IPS DF 19.7 (cell line): ENCODE data around the gene SS18L1.

Experiments used
- DNase-seq: peaks from one replicate; pipeline ENCODE4 v3.0.0-alpha.2; 2013; ENCODE audit warnings: low read depth, low spot score

SS18L1 gene

DNA sequence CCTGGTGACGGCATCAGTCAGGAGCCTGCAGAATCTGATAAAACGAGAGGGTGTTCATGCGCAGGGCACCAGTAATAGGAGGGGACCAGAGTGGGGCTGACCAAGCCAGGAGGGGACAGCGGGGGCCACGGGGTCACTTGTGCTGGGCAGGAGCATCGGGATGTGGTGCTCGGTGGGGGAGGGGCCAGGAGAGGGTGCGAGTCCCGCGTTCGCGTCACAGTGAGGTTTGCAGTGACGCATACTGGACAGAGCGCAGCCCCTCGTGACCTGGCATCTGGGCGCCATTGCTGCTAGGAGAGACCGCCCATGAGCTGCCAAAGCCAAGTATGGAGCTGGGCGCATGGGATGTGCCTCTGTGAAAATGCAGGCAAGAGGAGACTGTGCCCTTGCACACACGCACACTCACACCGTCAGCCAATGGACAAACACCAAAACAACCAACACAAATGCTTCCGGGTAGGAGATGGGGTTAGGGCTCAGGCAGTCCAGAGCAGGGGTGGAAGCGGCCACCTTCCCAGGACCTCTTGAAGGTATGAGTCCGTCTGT, 25.4 kb downstream of the SS18L1 start:
- DNase-seq: no peak

DNA sequence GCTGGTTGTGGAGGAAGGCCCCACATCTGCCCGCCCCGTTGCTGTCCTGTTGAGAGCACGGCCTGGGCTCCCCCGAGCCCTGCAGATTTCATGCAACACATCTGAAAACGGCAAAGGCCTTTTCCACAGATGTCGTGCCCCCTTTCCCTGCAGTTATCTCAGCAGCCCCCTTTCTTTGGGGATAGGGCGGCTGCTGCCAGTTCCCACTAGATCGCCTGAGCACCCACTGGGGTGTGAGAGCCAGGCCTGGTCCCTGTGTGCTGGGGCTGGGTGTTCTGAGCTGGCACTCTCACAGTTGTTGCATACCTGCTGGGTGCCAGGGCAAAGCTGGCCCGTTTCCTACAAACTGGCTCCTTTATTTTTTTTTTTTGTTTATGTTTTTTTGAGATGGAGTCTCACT, 27.0 kb downstream of the SS18L1 start:
- DNase-seq: no peak

DNA sequence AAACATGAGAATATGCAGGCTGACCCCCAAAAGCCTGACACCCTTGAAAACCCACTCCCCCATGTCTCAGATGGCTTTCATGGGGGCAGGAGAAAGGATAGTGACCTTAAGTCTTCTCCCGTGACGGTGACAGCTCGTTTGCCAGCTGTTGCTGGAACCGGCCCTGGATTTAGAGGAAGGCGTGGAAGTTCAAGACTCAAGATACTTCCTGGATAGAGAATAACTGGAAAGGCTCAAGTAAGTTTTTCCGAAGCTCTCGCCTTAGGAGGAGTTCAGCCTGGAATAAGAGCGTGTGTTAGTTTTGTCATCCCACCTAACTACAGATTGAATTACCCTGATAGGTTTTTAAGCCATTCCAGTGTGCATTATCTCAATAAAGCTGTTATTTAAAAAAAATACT, 27.7 kb downstream of the SS18L1 start:
- no peak for DNase-seq

DNA sequence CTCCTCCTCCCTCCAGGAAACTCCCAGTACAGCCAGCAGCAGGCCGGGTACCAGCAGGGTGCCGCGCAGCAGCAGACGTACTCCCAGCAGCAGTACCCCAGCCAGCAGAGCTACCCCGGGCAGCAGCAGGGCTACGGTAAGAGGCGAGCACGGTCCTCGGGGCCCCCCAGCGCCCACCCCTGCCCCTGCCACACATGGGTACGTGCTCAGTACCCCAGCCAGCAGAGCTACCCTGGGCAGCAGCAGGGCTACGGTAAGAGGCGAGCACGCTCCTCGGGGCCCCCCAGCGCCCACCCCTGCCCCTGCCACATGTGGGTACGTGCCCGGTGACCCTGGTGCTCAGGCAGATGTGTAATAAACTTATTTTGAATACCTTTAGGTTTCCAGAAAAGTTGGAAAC, 29.1 kb downstream of the SS18L1 start:
- no peak for DNase-seq

DNA sequence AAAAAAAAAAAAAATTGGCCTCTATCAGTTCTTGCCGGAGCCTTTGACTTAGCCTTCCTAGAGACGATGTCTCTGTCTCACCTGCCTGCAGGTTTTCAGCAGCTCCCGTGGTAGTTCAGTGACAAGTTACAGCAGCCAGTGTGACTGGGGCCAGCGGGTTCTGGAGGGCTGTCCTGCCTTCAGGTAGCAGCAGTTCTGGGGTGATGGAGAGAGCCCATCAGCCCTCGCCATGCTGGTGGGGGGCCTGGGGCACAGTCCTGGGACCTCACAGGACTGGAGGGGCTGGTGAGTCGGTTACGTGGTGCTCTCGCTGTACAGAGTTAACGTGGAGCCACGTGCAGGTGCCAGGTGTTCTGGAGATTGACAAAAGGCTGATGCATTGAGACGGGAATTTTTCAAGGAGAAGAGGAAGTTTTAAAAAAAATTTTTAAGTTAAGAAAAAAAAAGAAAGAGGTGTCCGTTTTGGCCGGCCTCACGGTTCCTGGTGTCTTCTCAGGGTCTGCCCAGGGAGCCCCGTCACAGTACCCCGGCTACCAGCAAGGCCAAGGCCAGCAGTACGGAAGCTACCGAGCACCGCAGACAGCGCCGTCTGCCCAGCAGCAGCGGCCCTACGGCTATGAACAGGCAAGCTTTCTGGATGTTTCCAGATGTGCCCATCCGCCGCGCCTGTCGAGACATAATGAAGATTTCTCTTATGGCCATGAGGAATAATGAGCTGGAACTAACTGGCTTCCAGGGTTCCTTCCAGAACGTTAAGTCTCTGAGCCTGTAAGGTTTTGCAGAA, 30.6 kb downstream of the SS18L1 start:
- DNase-seq: no peak

DNA sequence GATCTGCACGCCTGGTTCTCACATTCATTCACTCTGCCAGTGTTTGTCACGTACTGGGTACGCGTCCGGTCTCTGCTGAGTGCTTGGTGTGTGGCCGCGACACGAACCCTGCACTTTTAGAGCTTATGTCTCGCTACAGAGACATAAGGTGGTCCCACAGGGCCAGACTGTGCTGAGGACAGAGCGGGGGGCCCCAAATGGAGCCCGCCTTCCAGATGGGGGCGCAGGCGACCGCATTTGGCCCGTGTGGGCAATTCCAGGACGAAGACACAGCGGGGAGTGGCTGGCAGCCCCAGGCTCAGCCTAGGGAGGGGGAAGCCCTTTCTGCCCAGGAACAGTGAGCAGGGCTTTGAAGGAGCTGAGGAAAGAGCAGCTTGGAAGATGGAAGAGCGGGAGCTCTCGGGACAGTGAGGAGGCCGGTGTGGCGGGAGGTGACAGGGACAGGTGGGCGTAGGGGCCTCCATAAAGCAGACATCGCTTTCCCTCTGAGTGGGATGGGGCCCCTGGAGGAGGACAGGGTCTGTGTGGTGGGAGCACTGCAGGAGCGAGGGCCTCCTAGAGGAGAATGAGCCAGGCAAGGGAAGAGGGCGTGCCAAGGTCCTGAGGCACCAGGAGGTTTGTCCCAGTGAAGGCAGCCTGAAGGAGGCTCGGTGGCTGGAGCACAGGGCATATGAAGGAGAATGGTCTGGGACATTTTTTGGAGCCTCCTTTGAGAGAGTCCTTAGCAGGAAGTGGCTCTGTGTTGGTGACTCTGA, 31.5 kb downstream of the SS18L1 start:
- no peak for DNase-seq

DNA sequence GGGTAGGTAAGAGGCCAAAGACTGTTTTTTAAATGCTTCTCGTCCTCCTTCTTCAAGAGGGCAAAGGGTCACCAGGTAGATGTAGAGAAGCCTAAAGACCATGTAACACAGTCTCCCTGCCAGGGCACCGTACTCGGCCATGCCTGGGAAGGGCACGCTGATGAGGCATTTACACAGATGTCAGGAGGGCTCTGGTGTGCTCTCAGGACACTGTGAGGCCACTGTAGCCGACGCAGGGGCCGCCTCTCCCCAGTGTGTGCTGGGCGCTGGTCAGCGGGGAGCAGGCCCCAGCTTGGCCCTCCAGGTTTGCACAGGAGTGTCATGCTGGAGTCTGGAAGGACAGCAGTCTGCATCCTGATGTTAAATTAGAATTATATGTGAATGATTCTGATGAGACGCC, 32.1 kb downstream of the SS18L1 start:
- DNase-seq: no peak

DNA sequence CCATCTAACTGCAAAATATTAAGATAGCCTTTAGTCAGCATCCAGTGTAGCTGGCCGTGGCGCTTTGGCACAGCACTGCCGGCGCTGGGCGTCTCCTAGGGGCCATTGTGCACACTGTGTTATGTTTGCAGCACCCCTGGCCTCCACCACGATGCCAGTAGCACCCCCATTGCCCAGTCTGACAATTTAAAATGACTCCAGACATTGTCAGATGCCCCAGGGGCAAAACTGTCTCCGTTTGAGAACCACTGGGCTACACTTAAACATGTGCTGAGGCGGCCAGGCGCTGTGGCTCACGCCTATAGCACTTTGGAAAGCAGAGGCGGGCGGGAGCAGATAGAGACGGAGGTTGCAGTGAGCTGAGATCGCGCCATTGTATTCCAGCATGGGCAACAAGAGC, 33.3 kb downstream of the SS18L1 start:
- no peak for DNase-seq

DNA sequence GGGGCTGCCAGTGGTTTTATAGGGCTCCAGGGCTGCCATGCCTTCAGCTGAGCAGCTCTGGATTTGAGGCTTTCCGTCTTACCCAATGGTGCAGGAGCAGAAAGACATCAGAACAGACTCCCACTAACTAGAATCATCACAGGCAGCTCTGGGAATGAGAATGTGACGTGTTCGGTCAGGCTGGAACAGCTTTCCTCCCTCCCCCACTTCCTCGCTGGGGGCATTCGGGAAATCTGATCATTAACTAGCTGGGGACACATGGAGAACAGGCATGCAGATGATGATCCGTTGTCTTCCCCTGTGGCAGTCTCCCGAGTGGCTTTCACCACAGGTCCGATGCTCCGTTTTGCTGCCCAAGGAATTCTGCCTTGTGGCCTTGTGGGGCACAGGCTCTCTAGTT, 33.7 kb downstream of the SS18L1 start:
- DNase-seq: no peak

DNA sequence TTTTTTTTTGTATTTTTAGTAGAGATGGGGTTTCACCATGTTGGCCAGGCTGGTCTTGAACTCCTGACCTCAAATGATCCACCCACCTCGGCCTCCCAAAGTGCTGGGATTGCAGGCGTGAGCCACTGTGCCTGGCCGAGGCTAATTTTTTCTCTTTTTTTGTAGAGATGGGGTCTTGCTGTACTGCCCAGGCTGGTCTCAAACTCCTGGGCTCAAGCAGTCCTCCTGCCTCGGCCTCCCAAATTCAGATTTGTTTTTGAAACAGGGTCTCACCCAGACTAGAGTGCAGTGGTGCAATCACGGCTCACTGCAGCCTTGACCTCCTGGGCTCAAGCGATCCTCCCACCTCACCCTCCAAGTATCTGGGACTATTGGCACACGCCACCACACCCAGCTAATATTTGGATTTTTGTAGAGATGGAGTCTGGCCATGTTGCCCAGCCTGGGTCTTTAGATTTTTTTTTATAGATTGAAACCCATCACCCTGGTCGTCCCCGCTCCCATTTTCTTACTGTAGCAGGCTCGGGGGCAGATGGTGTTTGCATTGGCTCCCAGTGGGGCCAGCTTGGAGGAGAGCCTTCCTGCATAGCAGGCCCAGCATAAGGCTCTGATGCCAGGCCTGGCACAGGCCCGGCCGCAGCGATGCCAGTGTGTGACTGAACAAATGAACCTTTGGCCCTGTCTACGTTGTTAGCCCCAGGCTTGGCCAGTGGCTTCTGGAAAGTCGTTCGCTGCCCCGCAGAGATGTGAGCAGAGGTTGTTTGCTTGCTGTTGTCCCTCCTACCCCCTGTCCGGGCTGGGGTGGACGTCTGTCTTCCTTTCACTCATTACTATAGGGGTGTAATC, 35.0 kb downstream of the SS18L1 start:
- no peak for DNase-seq

DNA sequence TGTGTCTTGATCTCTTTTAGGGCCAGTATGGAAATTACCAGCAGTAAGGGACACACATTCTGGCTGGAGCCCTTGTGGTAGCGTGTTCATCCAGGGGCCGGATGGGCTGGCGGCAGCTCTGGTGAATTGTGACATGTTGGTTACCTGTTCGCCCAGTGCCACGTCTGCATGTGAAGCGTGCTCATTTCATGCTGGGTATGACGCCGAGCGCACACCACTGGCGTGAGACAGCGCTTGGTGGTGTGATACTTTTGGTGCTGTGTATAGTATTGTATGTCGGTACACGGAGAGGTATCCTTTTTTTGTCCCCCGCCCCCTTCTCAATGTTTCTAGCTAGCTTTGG, 35.6 kb downstream of the SS18L1 start:
- no peak for DNase-seq

DNA sequence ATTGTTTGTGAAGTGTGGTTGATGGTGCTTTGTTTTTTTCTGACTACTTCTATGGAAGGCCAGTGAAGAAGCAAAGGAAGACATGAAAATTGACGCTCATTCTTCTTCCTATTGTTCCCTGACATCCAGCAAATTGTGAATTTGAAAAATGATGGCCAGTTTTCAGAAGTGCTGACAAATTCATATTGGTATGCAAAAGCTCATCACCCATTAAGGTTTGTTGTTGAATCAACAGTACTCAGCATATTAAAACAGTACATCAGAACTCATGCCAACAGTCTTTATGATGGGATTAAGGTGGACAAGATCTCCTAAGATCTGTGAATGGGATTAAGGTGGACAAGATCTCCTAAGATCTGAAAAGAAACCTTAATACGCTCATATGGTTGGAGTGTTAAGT, 38.2 kb downstream of the SS18L1 start:
- DNase-seq: no peak

DNA sequence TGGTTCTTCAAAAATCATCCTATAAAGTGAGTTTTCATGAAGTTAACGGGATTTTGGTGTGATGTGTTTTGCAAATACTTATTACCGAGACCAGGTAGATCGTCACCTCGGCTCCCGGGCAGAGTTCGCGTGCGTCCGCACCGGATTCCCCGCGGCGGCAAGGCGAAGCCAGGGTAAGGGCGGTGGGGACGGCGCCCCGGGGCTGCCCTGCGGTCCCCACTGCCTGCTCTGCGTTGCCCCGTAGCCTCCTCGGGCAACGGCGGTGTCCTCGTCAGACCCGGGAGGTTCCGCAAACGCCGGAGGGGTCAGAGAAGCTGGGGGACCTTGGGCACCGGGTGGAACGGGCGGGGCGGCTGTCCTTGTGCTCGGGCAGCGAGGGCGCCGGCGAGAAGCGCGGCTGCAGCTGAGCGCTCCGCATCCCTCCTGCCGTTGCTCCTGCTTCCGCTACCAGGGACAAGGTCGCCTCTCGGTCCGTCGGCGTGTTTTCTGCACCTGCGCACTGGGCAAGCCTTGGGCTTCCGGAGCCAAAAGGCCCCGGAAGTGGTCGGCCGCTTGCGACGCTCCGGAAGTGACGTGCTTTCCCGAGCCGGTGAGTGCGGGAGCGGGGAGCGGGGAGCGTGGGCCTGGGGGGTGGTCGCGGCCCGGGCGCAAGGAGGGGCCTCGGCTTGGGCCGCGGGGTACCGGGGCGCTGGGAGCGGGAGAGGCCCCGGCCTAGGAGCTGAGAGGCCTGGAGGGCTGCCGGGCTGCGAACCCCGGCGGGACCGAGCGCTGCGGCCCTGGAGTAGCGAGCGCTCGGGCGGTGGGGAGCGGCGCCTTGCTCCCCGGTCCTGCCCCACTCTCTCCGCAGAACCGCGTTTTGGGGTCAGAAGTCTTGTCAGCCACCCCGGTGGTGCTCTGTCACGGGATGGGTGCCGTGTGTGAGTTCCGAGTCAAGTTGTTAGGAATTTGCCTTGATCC, 39.2 kb downstream of the SS18L1 start, which contains the start of gene MTG2:
TSS of gene MTG2 (plus strand) at position 560 of the 957 bp plus-strand sequence. CDS start 10,393 bp downstream, outside the sequence.
- peak; percentile 91 for DNase-seq

DNA sequence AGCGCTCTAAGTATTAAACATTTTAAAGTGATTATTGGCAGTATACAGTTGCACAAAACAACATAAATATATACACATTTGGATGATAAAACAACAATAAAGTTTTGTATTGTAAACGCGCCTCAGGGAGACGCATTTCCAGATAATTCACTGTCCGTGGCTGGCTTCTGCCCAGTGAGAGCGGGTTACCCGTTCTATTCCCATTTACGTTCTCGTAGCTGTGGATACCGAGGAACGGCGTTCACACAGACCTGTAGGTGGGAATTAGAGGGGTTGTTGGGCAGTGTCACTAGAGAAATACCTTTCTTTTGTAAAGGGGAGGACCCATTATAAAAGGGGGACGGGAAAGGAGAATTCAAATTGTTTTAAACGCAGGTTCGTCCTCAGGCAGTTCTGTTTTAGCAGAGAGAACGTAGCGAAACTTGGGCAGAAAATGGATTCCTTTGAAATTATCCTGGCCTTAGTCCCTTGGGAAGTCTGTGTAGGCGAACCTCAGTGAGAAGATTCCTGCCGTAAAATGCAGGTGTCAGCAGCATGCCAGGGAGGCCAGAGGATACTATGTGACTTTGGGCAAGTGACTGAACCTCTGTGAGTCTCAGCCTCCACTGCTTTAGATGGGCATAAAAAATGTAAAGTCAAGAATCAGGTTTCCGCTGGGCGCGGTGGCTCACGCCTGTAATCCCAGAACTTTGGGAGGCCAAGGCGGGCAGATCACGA, 40.0 kb downstream of the SS18L1 start:
- no peak for DNase-seq

DNA sequence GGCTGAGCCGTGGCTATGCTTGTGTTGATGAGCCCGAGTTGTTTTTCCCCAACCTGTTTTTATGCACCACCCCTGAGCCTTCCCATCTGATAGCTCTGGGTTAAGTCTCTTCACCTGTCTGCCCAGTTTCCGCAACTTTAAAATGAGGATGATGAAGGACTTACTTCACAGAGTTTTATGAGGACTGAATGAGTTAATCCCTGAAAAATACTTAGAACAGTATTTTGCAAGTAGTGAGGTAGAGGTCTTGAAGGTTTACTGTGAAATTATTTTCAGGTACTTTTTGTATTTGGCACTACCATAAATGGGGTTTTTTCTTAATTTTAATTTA, 42.5 kb downstream of the SS18L1 start:
- DNase-seq: no peak

DNA sequence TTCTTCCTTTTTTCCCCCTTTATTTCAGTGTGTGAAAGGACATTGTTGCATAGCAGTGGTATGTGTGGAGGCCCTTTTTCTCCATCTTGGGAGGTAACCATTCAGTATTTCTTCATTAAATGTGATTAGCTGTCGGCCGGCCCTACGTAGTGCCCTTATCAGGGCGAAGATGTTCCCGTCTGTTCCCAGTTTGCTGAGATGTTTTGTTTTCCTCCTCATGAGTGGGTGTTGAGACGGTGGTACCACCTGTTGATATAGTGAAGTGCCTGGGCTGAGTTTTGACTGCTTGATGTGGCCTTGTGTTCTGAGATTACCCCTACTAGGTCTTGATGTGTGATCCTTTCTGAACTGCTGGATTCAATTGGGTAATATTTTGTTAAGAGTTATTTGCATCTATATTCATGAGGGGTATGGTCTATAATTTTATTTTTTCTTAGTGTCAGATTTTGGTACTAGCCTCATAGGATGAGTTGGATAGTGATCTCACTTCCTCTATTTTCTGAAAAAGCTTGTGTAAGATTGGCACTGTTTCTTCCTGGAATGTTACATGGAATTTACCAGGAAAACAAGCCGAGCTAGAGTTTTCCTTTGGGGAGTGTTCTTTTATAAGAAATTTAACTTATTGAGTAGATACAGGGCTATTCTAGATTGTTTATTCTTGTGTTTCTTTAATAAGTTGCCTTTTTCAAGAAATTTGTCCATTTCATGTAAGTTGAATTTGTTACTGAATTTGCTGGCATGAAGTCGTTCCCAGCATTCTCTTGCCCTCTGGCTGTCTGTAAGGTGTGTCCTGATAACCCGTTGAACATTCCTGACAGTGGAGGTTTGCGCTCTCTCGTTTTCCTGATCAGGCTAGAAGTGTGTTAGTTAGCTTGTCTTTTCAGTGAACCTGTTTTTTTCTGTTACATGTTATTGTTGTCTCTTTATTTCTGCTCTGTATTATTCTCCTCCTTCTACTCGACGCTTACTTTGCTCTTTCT, 43.6 kb downstream of the SS18L1 start:
- DNase-seq: no peak

DNA sequence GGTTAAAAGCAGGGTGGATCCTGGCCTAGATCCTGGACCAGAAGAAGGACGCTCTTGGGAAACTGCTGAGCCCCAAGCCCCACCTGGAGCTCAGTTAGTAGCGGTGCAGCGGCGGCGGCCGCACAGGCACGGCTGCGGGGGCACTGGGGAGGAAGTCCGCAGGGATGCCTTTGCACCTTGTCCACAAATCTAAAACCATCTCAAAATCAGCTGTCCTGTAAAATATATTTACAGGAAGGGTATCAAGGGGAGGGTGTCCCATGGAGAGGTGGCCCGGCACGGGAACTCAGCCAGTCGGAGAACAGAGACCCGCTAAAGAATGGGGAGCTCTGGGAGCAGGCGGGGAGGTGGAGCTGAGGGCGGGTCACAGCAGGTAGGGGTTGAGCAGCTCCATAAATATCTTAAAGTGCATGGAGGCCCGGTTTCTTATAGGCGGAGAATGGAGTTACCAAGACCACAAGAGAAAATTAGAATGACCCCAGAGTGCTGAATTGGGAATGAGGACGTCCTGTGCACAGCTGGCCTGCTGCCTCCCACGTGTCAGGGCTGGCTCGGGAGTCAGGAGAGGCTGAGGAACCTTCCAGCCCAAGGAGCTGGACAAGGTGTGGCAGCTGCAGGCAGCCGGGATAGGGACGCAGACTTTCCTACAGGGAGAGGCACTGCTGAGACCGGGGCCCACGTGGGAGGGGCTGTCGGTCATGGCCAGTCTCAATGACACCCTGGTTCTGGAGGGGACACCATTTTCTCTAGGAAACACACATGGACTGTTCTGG, 47.3 kb downstream of the SS18L1 start:
- no peak for DNase-seq

DNA sequence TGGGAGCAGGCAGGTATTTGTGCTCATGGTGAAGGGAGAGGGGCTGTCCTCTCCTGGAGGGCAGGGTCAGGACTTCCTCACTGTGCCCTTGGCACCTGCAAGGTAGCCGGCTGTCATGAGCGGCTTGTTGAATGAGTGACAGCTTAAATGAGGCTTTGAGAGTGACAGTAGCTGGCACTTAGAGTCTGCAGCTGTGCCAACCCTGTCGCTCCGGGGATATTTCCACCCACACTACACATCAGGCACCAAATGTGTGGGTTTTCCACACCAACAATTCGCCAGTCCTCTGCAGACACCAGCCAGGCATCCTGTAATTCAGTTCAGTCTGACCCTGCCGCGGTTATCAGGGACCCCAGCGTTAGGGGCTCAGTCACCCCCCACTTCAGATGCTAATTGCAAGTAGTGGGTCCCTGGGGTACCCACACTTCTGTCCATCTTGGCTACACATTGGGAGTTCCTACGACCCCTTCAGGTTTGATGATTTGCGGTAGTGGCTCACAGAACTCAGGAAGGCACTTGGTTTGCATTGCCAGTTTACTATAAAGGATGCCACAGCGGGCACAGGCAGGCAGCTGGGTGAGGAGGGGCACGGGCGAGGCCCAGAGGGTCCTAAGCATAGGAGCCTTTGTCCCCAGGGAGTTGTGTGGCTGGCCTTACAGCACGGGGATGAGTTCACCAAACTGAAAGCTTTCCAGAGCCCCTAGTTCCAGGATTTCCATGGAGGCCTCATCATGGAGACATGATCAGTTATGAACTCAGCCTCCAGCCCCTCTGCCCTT, 48.4 kb downstream of the SS18L1 start:
- no peak for DNase-seq
